ENCODE measurements around the gene FCAR.
"Not testable (repeated sequence)": the region's sequence is repeated elsewhere in the genome, so short reads cannot be mapped to it uniquely, and the experiment has no call there.

FCAR gene

GRCh38 chr19:54873990-54874389, at the start of gene FCAR:
Gene FCAR (plus strand): TSS chr19:54874235. CDS start chr19:54874290, 55 bp downstream.
- no peak for DNase-seq

- DNase-seq, result not testable (repeated sequence)
These were observed 49.6 kb upstream of the FCAR start for GRCh38 chr19:54824416-54824815.

GRCh38 chr19:54825326-54825725, 48.7 kb upstream of the FCAR start:
- DNase-seq, result not testable (repeated sequence)

- DNase-seq, result not testable (repeated sequence)
These were observed 46.0 kb upstream of the FCAR start for GRCh38 chr19:54828064-54828463.

GRCh38 chr19:54832496-54832895, 41.5 kb upstream of the FCAR start, which contains the start of gene KIR2DS4:
Gene KIR2DS4 (plus strand): TSS chr19:54832676.
- DNase-seq, result not testable (repeated sequence)

- DNase-seq, result not testable (repeated sequence)
These were observed 38.9 kb upstream of the FCAR start for GRCh38 chr19:54835126-54835525.

GRCh38 chr19:54837522-54837921, 36.5 kb upstream of the FCAR start:
- DNase-seq, result not testable (repeated sequence)

GRCh38 chr19:54843171-54843570, 30.9 kb upstream of the FCAR start:
- not testable (repeated sequence) for DNase-seq

- DNase-seq, result not testable (repeated sequence)
These were observed 23.9 kb upstream of the FCAR start, which contains the start of gene KIR3DL2 for GRCh38 chr19:54850061-54850640. Gene KIR3DL2 (plus strand): TSS chr19:54850443. CDS start chr19:54850476, 33 bp downstream.

GRCh38 chr19:54850930-54851329, 23.1 kb upstream of the FCAR start:
- DNase-seq, result no peak

GRCh38 chr19:54851353-54851752, 22.7 kb upstream of the FCAR start:
- DNase-seq, result no peak

GRCh38 chr19:54855241-54855640, 18.8 kb upstream of the FCAR start:
- DNase-seq, result not testable (repeated sequence)

- DNase-seq, result not testable (repeated sequence)
These were observed 15.6 kb upstream of the FCAR start for GRCh38 chr19:54858476-54858875.

- not testable (repeated sequence) for DNase-seq
These were observed 14.6 kb upstream of the FCAR start for GRCh38 chr19:54859421-54859820.

GRCh38 chr19:54863459-54863858, 10.6 kb upstream of the FCAR start:
- DNase-seq, result not testable (repeated sequence)

GRCh38 chr19:54871696-54872095, 2.3 kb upstream of the FCAR start:
- DNase-seq, result no peak

GRCh38 chr19:54875506-54875905, 1.5 kb downstream of the FCAR start:
- no peak for DNase-seq

GRCh38 chr19:54877471-54877870, 3.4 kb downstream of the FCAR start:
- no peak for DNase-seq

GRCh38 chr19:54881884-54882283, 7.8 kb downstream of the FCAR start:
- DNase-seq, result no peak

- DNase-seq, result no peak
These were observed 8.7 kb downstream of the FCAR start for GRCh38 chr19:54882758-54883157.

GRCh38 chr19:54883228-54883627, 9.2 kb downstream of the FCAR start:
- DNase-seq, result no peak

- DNase-seq, result no peak
These were observed 14.2 kb downstream of the FCAR start for GRCh38 chr19:54888239-54888638.

- DNase-seq, result no peak
These were observed 15.5 kb downstream of the FCAR start for GRCh38 chr19:54889566-54889965.

GRCh38 chr19:54893406-54893805, 19.4 kb downstream of the FCAR start:
- no peak for DNase-seq

GRCh38 chr19:54894106-54894505, 20.1 kb downstream of the FCAR start:
- DNase-seq, result not testable (repeated sequence)

All from stimulated activated naive CD4-positive, alpha-beta T cell treated with Interleukin-2 at 50 U/mL for 16 hours (primary cell).